ENCODE measurements around the gene RHBG.

DNA sequence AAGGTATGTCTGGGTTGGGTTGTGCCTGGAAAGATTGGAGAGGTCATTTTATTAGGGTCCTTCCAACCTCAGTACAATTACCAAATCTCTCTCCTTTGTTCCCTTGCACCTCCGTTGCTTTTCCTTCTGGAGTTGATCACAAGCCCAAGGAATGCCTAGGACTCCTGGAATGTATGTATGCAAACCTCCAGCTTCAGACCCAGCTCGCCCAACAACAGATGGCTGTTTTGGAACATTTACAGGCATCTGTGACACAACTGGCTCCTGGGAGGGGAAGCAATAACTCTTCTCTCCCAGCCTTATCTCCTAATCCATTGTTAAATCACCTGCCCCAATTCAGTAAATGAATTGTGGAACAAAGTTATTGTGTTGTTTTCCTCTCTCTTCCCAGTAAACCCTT, 22.4 kb upstream of the RHBG start:
- TF ChIP-seq, protein P1, sequence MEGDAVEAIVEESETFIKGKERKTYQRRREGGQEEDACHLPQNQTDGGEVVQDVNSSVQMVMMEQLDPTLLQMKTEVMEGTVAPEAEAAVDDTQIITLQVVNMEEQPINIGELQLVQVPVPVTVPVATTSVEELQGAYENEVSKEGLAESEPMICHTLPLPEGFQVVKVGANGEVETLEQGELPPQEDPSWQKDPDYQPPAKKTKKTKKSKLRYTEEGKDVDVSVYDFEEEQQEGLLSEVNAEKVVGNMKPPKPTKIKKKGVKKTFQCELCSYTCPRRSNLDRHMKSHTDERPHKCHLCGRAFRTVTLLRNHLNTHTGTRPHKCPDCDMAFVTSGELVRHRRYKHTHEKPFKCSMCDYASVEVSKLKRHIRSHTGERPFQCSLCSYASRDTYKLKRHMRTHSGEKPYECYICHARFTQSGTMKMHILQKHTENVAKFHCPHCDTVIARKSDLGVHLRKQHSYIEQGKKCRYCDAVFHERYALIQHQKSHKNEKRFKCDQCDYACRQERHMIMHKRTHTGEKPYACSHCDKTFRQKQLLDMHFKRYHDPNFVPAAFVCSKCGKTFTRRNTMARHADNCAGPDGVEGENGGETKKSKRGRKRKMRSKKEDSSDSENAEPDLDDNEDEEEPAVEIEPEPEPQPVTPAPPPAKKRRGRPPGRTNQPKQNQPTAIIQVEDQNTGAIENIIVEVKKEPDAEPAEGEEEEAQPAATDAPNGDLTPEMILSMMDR (IDR thresholded peaks at IDR 0.05) = no peak
- no peak for TF ChIP-seq POLR2A (IDR thresholded peaks at IDR 0.05)
- no peak for TF ChIP-seq POLR2AphosphoS5 (IDR thresholded peaks at IDR 0.05)

Measured in suprapubic skin (tissue), 4 donors.